ENCODE data around the gene THOC2.
A peak's percentile ranks its signal among the peaks of the same experiment; 100 is the strongest.
"Not testable (repeated sequence)": the region's sequence is repeated elsewhere in the genome, so short reads cannot be mapped to it uniquely, and the experiment has no call there.

Gene THOC2

GRCh38 chrX:123732670-123733363 lies at the start of gene THOC2:
Gene THOC2 (minus strand): TSS chrX:123733052. CDS start chrX:123733022, 30 bp downstream.
- peak; percentile 75 for DNase-seq

- not testable (repeated sequence) for DNase-seq
Measured at GRCh38 chrX:123781786-123782185, 48.9 kb upstream of the THOC2 start.

GRCh38 chrX:123779908-123780396 lies 47.1 kb upstream of the THOC2 start:
- no peak for DNase-seq

- DNase-seq = no peak
Measured at GRCh38 chrX:123773258-123773988, 40.6 kb upstream of the THOC2 start.

GRCh38 chrX:123771449-123772064 lies 38.7 kb upstream of the THOC2 start:
- no peak for DNase-seq

- DNase-seq = peak; percentile 36
Measured at GRCh38 chrX:123764967-123765871, 32.4 kb upstream of the THOC2 start.

- not testable (repeated sequence) for DNase-seq
Measured at GRCh38 chrX:123759849-123760248, 27.0 kb upstream of the THOC2 start.

- DNase-seq = not testable (repeated sequence)
Measured at GRCh38 chrX:123757794-123758193, 24.9 kb upstream of the THOC2 start.

- no peak for DNase-seq
Measured at GRCh38 chrX:123756320-123756719, 23.5 kb upstream of the THOC2 start.

GRCh38 chrX:123755107-123755506 lies 22.3 kb upstream of the THOC2 start:
- DNase-seq = no peak

GRCh38 chrX:123753656-123754350 lies 21.0 kb upstream of the THOC2 start:
- no peak for DNase-seq

- no peak for DNase-seq
Measured at GRCh38 chrX:123749643-123750042, 16.8 kb upstream of the THOC2 start.

GRCh38 chrX:123745511-123745910 lies 12.7 kb upstream of the THOC2 start:
- no peak for DNase-seq

- no peak for DNase-seq
Measured at GRCh38 chrX:123743312-123743711, 10.5 kb upstream of the THOC2 start.

- no peak for DNase-seq
Measured at GRCh38 chrX:123742440-123742839, 9.6 kb upstream of the THOC2 start.

- no peak for DNase-seq
Measured at GRCh38 chrX:123740536-123740935, 7.7 kb upstream of the THOC2 start.

GRCh38 chrX:123740006-123740405 lies 7.2 kb upstream of the THOC2 start:
- no peak for DNase-seq

- no peak for DNase-seq
Measured at GRCh38 chrX:123739474-123739873, 6.6 kb upstream of the THOC2 start.

- DNase-seq = no peak
Measured at GRCh38 chrX:123738378-123738940, 5.6 kb upstream of the THOC2 start.

GRCh38 chrX:123736333-123736921 lies 3.6 kb upstream of the THOC2 start:
- no peak for DNase-seq

- not testable (repeated sequence) for DNase-seq
Measured at GRCh38 chrX:123735137-123735536, 2.3 kb upstream of the THOC2 start.
